ENCODE data around the gene FOSL1.
"Not testable (repeated sequence)": the region's sequence is repeated elsewhere in the genome, so short reads cannot be mapped to it uniquely, and the experiment has no call there.

The FOSL1 gene

DNA sequence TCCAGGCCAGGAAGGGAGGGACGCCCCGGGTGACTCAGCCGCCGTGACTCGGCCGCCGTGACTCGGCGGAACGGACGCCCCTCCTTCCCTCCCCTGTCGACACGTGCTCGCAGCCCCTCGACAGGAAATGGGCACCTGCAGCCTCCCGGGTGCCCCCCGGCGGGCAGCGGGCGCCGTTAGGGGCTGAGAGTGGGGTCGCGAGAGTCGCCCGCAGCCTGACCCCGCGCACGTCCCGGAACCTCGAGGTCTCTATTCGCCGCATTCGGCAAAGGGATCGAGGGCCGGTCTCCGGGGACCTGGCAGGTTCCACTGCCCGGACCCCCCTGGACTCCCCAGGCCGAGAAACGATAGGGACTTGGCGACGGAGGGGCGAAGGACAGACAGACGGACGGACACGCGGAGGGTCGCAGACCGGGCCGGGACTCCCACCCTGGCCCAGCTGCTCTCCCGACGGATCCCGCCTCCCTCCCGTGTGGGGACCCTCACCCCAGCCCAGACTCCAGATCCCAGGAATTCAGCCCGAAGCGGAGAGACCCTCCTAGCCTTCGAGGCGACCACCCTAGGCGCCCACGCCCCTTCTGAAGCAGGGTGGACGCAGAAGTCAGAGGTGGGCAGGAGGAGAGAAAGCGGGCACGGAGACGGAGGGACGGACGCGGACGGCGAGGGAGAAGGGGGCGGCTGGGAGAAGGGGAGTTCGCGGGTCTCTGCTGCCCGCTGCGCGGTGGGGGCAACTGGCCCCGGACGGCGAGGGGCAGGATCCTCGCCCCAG lies 648 bp downstream of the FOSL1 start:
- Mint-ChIP-seq H3K27me3 (no peaks in the 10 kb centered on the region), H3K36me3 (ENCODE audit: insufficient read depth) (peaks cover 18% of the 10 kb centered on the region), H3K4me1 (ENCODE audit: low read depth in 2 of 2) (peaks cover 12 to 14% of the 10 kb centered on the region in 2 donors), H3K9me3 (no peaks in the 10 kb centered on the region), H3K4me3 (peak overlapping the region; percentile 69), H3K27ac (peak overlapping the region in 1 of 2 donors; percentile 65)
- peak in 2 of 3 experiments; percentile 24 to 26 for DNase-seq
- no peak for ATAC-seq (replicated peaks)

DNA sequence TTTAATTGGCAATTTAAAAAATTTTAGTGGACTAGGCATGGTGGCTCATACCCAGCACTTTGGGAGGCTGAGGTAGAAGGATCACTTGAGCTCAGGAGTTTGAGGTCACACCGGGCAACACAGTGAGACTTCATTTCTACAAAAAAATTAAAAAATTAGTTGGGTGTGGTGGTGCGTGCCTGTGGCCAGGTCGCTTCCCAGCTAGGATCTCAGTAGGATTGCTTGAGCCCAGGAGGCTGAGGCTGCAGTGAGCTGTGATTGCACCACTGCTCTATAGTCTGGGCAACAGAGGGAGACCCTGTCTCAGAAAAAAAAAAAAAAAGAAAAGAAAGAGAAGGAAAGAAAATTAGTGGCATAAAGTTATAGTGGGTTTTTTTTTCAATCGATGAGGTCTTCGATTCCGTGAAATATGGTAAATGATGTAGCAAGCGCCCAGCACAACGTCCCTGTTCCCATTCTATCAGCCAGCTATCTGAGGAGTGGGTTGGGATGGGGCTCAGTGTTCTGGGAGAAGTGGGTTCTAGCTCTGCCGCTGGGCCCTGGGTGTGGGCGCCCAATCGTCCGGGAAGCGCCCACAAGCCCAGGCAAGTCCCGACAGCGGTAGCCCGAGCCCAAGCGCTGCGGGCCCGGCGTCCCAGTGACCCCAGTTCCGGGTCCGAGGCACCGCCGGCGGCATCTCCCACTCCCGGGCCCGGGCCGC lies 1.4 kb downstream of the FOSL1 start:
- Mint-ChIP-seq H3K36me3 (ENCODE audit: insufficient read depth) (peaks cover 15% of the 10 kb centered on the region), H3K4me3 (peak overlapping the region; percentile 76 to 82), H3K27ac (peak overlapping the region; percentile 65 to 82), H3K27me3 (no peaks in the 10 kb centered on the region), H3K4me1 (ENCODE audit: low read depth in 2 of 2) (peaks cover 19 to 20% of the 10 kb centered on the region in 2 donors), H3K9me3 (no peaks in the 10 kb centered on the region)
- DNase-seq (no peak), ATAC-seq (replicated peaks) (no peak)

DNA sequence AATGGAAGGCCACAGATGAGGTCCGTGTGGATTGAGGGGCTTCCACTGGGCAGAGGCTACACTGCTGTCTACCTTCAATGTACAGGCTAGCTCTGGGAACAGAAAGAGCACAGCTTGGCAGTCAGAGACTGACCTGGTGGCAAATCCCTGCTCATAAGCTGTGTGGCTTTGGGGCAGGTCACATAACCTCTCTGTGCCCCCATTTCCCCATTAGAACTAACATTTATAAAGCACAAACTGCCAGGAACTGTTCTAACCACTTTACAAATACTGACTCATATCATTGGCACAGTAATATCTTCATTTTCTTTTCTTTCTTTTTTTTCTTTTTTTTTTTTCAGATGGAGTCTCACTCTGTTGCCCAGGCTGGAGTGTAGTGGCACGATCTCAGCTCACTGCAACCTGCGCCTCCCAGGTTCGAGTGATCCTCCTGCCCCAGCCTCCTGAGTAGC lies 3.1 kb downstream of the FOSL1 start:
- no peak overlapping the region for H3K27ac Mint-ChIP-seq
- DNase-seq (no peak), ATAC-seq (replicated peaks) (no peak)
- H3K27me3 Mint-ChIP-seq, result no peaks in the 10 kb centered on the region
- peaks cover 15% of the 10 kb centered on the region for H3K36me3 Mint-ChIP-seq (ENCODE audit: insufficient read depth)
- H3K4me3 Mint-ChIP-seq, result peak overlapping the region in 1 of 2 donors; percentile 46
- no peaks in the 10 kb centered on the region for H3K9me3 Mint-ChIP-seq
- H3K4me1 Mint-ChIP-seq (ENCODE audit: low read depth in 2 of 2), result peaks cover 24 to 27% of the 10 kb centered on the region in 2 donors

DNA sequence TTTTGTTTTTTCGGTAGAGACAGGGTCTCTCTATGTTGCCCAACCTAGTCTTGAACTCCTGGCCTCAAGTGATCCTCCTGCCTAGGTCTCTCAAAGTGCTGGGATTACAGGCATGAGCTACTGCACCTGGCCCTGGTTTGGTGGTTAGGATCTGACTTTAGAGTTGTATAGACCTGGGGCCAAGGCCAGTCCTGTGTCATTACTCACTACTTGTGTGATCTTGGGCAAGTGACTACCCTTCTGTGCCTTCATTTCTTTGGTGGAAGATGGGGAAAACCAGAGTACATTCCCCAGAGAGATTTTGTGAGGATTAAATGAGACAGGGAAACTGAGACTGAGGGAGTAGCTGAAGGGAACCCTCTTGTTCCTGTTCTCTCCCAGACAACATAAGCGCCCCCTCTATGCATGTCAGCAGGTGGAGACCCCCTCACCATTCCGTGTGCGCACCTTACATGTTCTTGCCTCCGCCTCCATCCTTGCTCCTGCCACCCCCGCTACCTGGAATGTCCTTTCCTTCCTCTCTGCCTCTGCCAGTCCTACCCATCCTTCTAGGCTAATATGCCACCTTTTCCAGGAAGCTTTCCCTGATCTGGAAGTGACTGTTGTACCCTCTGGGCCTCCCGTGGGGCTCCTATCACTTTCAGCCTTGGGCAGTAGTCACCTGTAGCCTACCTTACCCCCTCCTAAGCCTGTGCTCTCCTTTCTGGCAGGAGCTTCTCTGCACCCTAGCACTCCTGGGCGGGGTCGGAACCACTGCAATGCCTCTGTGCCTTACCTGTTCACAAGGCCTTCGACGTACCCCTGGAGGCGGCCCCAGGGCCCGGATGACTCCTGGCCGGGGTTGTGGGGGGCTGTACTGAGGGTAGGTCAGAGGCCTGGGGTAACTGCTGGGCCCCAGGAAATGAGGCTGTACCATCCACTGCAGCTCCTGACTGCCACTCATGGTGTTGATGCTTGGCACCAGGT lies 3.9 kb downstream of the FOSL1 start:
- Mint-ChIP-seq H3K27ac (peak overlapping the region; percentile 49 to 51), H3K4me1 (ENCODE audit: low read depth in 2 of 2) (peaks cover 21 to 30% of the 10 kb centered on the region in 2 donors), H3K4me3 (no peak overlapping the region), H3K27me3 (no peaks in the 10 kb centered on the region), H3K36me3 (ENCODE audit: insufficient read depth) (peaks cover 17% of the 10 kb centered on the region), H3K9me3 (no peaks in the 10 kb centered on the region)
- DNase-seq, result no peak
- ATAC-seq (replicated peaks), result no peak

- H3K4me3 Mint-ChIP-seq, result peak overlapping the region; percentile 22 to 62
- H3K27me3 Mint-ChIP-seq, result no peaks in the 10 kb centered on the region
- H3K36me3 Mint-ChIP-seq (ENCODE audit: insufficient read depth), result peaks cover 17% of the 10 kb centered on the region
- H3K4me1 Mint-ChIP-seq (ENCODE audit: low read depth in 2 of 2), result peaks cover 21 to 31% of the 10 kb centered on the region in 2 donors
- DNase-seq, result no peak
- peak overlapping the region; percentile 28 to 51 for H3K27ac Mint-ChIP-seq
- ATAC-seq (replicated peaks), result no peak
- no peaks in the 10 kb centered on the region for H3K9me3 Mint-ChIP-seq
Observed at GRCh38 chr11:65895482-65895981, 4.7 kb downstream of the FOSL1 start.

GRCh38 chr11:65894034-65894591 lies 6.1 kb downstream of the FOSL1 start:
- peaks cover 20% of the 10 kb centered on the region for H3K36me3 Mint-ChIP-seq (ENCODE audit: insufficient read depth)
- H3K27me3 Mint-ChIP-seq, result no peaks in the 10 kb centered on the region
- peak overlapping the region; percentile 89 to 93 for H3K4me3 Mint-ChIP-seq
- H3K9me3 Mint-ChIP-seq, result no peaks in the 10 kb centered on the region
- DNase-seq (no peak), ATAC-seq (replicated peaks) (peak; percentile 7)
- H3K27ac Mint-ChIP-seq, result peak overlapping the region; percentile 87 to 92
- peaks cover 34 to 42% of the 10 kb centered on the region in 2 donors for H3K4me1 Mint-ChIP-seq (ENCODE audit: low read depth in 2 of 2)

DNA sequence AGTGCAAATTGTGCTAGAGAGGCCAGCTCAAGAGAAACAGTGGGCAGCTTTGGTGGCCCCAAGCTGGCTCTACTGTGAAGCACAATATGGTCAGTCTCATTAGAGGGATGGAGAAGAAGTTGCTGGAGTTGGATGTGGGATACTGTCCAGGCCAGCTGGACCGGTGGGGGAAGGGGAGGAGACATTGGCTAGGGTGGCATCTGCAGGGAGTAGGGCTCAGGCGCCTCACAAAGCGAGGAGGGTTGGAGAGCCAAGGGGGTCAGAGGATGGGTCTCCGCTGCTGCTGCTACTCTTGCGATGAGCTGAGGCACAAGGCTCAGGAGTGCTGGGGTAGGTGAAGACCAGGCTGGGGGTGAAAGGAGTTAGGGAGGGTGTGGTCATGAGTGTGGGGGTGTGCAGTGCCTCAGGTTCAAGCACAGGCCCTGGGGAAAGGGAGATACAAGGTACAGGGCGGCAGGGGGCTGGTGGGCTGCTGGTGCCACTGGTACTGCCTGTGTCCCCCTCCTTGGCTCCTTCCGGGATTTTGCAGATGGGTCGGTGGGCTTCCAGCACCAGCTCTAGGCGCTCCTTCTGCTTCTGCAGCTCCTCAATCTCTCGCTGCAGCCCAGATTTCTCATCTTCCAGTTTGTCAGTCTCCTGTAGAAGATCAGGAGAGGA lies 7.4 kb downstream of the FOSL1 start:
- peak overlapping the region; percentile 92 to 97 for H3K27ac Mint-ChIP-seq
- H3K4me1 Mint-ChIP-seq (ENCODE audit: low read depth in 2 of 2), result peaks cover 42 to 52% of the 10 kb centered on the region in 2 donors
- peak overlapping the region; percentile 89 to 93 for H3K4me3 Mint-ChIP-seq
- no peaks in the 10 kb centered on the region for H3K9me3 Mint-ChIP-seq
- peaks cover 28% of the 10 kb centered on the region for H3K36me3 Mint-ChIP-seq (ENCODE audit: insufficient read depth)
- no peaks in the 10 kb centered on the region for H3K27me3 Mint-ChIP-seq
- DNase-seq, result no peak
- ATAC-seq (replicated peaks), result no peak

DNA sequence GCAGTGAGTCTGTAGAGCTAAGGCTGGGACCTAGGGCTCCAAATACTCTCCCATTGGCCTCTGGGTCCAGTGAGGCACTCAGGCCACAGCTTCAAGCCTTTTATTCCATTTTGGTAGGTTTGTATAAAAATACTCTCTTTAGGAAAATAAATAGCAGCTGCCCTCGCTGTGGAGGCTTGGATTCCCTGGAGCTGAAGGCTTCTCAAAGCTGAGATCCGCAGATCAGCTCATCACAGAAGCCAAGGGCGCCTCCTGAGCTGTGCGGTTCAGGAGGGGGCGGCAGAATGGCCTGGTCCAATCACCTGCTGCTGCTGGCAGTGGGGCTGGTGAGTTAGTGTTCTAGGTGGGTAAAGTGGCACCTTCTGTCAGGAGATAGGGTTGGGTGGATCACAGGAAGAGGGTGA lies 8.0 kb downstream of the FOSL1 start:
- H3K27ac Mint-ChIP-seq, result peak overlapping the region; percentile 92 to 97
- H3K4me1 Mint-ChIP-seq (ENCODE audit: low read depth in 2 of 2), result peaks cover 44 to 56% of the 10 kb centered on the region in 2 donors
- not testable (repeated sequence) for DNase-seq; H3K27me3 Mint-ChIP-seq; H3K9me3 Mint-ChIP-seq; ATAC-seq (replicated peaks)
- peaks cover 31% of the 10 kb centered on the region for H3K36me3 Mint-ChIP-seq (ENCODE audit: insufficient read depth)
- peak overlapping the region; percentile 89 to 93 for H3K4me3 Mint-ChIP-seq

GRCh38 chr11:65891219-65892136 lies 8.7 kb downstream of the FOSL1 start:
- peak overlapping the region; percentile 92 to 97 for H3K27ac Mint-ChIP-seq
- DNase-seq (no peak), ATAC-seq (replicated peaks) (no peak)
- H3K9me3 Mint-ChIP-seq, result no peaks in the 10 kb centered on the region
- peaks cover 31% of the 10 kb centered on the region for H3K36me3 Mint-ChIP-seq (ENCODE audit: insufficient read depth)
- H3K27me3 Mint-ChIP-seq, result no peaks in the 10 kb centered on the region
- H3K4me1 Mint-ChIP-seq (ENCODE audit: low read depth in 2 of 2), result peaks cover 49 to 61% of the 10 kb centered on the region in 2 donors
- peak overlapping the region; percentile 89 to 93 for H3K4me3 Mint-ChIP-seq

DNA sequence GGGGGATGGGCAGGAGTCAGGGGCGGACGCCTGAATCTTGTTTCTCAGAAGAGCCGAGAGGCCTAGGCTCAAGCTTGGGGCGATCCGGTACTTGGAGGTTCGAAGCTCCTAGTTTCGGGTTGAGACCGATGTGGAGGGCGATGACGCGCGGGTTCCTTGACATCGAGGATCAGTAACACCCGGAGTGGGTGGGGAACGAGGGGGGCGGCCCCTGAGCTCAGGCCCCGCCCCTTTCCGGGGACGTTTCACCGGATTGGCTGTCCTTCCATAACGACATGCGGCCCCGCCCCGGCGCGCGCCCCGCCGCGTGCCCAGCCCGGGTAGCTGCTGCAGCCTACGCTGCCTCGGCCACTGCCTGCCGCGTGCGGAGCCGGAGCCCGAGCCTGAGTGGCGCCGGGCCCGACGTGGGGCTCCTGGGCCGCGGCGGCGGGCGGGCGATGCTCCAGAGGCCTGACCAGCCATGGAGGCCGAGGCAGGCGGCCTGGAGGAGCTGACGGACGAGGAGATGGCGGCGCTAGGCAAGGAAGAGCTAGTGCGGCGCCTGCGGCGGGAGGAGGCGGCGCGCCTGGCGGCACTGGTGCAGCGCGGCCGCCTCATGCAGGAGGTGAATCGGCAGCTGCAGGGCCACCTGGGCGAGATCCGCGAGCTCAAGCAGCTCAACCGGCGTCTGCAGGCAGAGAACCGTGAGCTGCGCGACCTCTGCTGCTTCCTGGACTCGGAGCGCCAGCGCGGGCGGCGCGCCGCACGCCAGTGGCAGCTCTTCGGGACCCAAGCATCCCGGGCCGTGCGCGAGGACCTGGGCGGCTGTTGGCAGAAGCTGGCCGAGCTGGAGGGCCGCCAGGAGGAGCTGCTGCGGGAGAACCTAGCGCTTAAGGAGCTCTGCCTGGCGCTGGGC lies 9.6 kb downstream of the FOSL1 start, which contains the start of gene CCDC85B:
Gene CCDC85B (plus strand): TSS at position 350 of the 895 bp plus-strand sequence. CDS start 111 bp downstream, at position 461.
- Mint-ChIP-seq H3K36me3 (ENCODE audit: insufficient read depth) (peaks cover 35% of the 10 kb centered on the region), H3K9me3 (no peaks in the 10 kb centered on the region), H3K27ac (peak within 1 kb of the TSS; percentile 92 to 97), H3K4me3 (peak within 1 kb of the TSS; percentile 89 to 93), H3K4me1 (ENCODE audit: low read depth in 2 of 2) (peaks cover 51 to 59% of the 10 kb centered on the region in 2 donors), H3K27me3 (no peaks in the 10 kb centered on the region)
- ATAC-seq (replicated peaks) (peak; percentile 71), DNase-seq (peak; percentile 96 to 98 (median 98))
